DMS153 treated with DMSO at 0.1 percent for 48 hours (cell line): ENCODE measurements around the gene SURF6.
"Not testable (repeated sequence)": the region's sequence is repeated elsewhere in the genome, so short reads cannot be mapped to it uniquely, and the experiment has no call there.

Experiments used
- DNase-seq: peaks from one replicate; lab custom pipeline; 2025; ENCODE audit not compliant: unreplicated experiment; lab: John Stamatoyannopoulos, UW

The SURF6 gene

GRCh38 chr9:133348718-133349573 is 13.0 kb upstream of the SURF6 start:
- no peak for DNase-seq

GRCh38 chr9:133347985-133348717 is 12.2 kb upstream of the SURF6 start, which contains the start of the genes MED22 and RPL7A:
Gene MED22 (minus strand): TSS chr9:133348131. CDS start chr9:133346662, 1,469 bp downstream.
Gene RPL7A (plus strand): TSS chr9:133348218. CDS start chr9:133348244, 26 bp downstream.
- peak; percentile 95 for DNase-seq

GRCh38 chr9:133347515-133347984 is 11.6 kb upstream of the SURF6 start:
- DNase-seq: no peak

DNA sequence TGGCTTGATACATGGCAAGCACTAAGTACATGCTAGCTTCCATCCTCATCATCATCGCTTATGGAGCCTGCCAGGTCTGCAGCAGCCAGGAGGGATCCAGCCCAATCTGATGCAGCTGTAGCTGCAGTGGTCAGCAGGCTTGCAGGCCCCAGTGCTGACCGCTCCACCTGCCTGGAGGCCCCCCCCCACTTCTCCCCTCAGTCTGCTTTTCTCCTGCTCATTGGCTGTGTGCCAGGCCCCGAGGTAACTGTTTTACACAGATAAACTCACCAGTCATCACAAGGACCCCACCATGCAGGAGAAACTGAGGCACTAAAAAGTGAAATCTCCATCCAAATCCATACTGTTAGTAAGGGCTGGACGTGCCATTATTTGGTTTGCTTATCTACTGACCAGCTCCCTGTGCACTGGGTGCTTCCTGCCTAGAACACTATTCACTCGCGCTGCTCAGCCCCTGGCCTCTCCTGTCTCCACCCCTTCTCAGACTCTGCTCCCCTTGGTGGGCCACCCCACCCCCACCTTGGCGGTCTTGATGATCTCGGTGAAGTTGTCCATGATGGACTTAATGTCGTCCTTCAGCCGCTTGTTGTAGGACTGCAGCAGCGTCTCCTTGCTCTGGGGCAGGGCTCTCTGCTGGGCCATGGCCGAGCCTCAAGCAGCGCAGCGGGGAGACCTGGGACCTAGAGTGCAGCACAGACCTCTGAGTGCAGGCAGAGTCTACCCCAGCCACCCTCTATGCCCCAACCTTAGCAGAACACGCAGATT is 10.2 kb upstream of the SURF6 start:
- no peak for DNase-seq

DNA sequence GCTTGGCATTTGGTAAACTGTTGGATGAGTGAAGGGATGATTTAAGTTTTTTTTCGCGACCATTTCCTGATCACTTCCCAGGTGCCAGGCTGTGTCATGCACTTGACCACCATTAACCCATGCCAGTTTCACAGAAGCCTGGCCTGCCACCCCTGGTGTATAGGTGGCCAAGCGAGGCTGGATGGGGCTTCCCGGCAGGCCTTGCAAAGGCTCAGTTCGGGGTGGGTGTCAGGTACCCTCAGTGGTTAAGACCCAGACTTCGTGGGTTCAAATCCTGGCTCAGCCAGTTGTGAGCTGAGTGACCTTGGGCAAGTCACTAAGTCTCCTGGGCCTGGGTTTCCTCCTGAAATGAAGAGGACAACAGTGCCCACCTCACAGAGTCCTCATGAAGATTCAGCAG is 9.6 kb upstream of the SURF6 start:
- no peak for DNase-seq

GRCh38 chr9:133344979-133345378 is 9.0 kb upstream of the SURF6 start:
- no peak for DNase-seq

DNA sequence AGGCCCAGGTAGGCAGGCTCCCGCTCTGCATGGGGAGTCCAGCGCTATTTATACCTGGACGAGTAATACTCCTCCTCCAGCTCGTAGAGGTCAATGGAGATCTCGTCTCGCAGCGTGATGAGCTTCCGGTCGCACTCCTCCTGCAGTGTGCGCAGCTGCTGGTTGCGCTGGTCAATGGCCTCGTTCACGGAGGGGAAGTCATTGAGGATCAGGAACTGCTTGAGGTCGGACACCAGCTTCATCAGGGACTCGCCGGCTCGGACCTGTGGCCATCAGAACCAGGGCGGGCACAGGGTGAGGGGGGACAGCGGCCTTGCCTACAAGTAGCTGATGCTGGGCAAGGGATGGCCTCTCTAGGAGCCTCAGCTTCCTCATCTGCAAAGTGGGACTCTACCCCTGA is 8.1 kb upstream of the SURF6 start:
- no peak for DNase-seq

- DNase-seq: no peak
These were observed 6.6 kb upstream of the SURF6 start for GRCh38 chr9:133342570-133342969.

GRCh38 chr9:133342069-133342406 is 6.0 kb upstream of the SURF6 start:
- no peak for DNase-seq

- DNase-seq: no peak
These were observed 5.5 kb upstream of the SURF6 start for GRCh38 chr9:133341369-133342068.

- DNase-seq: no peak
These were observed 4.9 kb upstream of the SURF6 start for GRCh38 chr9:133340916-133341315.

DNA sequence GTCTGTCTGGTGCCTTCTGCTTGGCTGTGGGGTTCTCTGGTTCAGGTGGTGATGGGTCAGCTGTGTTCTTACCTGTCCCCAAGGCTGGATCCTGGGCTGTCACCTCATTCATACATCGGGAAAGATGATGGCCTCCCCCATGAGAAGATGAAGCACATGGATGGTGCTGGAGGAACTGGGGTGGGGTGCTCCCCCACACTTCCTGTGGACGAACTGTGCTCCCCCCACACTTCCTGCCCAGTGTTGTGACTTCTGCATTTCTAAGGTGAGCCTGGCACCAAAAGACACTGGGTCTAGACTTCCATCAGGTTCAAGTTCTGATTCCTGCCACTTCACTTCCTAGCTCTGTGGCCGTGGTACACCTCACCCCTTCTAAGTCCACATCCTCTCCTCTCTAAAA is 4.3 kb upstream of the SURF6 start:
- DNase-seq: no peak

GRCh38 chr9:133339641-133340040 is 3.7 kb upstream of the SURF6 start:
- DNase-seq: no peak

DNA sequence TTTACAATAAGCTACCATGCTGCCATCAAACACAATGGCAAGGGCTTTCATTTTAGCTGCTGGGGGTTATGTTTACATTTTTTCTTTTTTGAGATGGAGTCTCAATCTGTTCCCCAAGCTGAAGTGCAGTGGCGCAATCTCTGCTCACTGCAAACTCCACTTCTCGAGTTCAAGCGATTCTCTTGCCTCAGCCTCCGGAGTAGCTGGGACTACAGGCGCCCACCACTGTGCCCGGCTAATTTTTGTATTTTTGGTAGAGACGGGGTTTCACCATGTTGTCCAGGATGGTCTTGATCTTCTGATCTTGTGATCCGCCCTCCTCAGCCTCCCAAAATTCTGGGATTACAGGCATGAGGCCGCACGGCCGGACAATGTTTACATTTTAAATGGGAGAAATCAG is 1.1 kb downstream of the SURF6 start:
- not testable (repeated sequence) for DNase-seq

DNA sequence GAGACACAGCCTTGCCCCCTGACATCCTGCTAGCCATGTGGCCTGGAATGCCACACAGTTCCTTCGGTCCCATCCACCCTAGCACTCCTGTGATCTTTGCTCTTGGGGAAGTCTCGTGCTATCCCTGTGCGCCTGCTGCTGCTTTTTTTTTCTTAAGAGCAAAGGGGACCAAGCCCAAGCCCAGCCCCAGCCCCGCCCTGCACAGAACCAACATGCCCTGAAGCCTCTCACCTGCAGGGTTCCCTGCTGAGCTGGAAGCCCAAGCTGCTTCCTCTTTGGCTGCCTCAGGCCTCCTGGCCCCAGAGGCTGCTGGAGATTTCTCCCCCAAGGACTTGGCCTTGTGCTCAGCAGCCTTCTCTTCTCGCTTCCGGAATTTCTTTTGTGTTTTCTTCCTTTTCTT is 1.8 kb downstream of the SURF6 start:
- no peak for DNase-seq

- DNase-seq: no peak
These were observed 2.4 kb downstream of the SURF6 start for GRCh38 chr9:133333566-133333965.

GRCh38 chr9:133333011-133333410 is 3.0 kb downstream of the SURF6 start:
- DNase-seq: no peak

- no peak for DNase-seq
These were observed 3.6 kb downstream of the SURF6 start for GRCh38 chr9:133332381-133332730.

DNA sequence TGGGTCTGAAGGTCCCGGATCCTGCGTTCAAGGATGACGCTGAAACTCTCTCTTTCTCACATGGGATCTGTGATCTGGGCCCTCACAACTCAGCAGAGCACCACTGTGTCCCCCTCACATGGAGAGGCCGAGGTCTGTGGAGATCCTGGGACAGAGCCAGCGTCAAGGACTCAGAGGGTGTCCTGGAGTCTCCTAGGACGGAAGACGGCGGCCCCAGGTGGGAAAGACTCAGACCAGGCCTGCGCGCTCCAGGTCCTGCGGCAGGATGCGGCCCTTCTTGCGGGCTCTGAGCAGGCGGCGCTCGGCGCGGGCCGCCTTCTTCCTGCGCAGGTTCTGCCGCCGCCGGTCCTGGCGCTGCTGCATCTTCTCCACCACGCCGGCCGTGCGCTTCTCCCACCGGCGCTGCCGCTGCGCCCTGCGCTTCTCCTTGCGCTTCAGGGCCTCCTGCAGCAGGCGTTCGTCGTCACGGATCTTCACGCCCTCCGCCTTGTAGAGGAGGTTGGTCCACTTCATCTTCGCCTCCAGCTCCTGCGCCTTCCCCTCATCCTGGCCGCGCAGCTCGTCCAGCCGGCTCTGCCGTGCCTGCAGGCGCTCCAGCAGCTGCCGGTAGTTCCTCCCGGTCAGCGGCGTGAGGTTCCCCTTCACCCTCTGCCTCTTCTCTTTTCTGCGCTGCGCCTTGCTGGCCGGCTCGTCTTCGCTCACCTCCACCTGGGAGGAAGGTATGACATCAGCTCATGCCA is 4.2 kb downstream of the SURF6 start:
- no peak for DNase-seq

DNA sequence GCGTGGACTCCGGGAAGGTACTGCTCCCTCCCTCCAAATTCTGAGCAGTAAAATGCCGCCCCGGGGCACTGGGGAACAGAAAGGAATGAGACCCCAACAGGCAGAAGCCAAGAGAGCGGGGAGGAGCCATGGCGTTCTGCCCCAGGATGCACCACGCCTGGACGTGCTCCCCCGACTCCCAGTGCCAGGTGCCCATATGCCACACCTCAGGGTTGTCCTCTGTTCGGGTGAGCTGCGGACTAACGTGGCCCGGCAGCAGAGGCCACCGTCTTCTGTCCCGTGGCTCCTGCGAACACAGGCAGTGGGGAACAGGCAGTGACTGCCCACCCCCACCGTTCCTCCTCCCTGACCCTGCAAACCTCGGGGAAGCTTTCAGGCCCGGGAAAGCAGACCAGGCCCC is 4.8 kb downstream of the SURF6 start:
- no peak for DNase-seq
